BLaER1 treated with 17β-estradiol and CSF1 and Interleukin-3, amounts not matched to agents 10 nM and 100 nM (cell line): ENCODE data around the gene HMGCL.
"Not testable (repeated sequence)": the region's sequence is repeated elsewhere in the genome, so short reads cannot be mapped to it uniquely, and the experiment has no call there.

ENCODE experiments used
- H3K27ac ChIP-seq, 11 experiments: shearing (Covaris generic); formaldehyde crosslinking; 2 replicates each; pipeline ENCODE4 v1.8.1; 2022
- H3K27me3 ChIP-seq, 11 experiments: shearing (Covaris generic); formaldehyde crosslinking; 2 replicates each; pipeline ENCODE4 v1.8.1; 2022
- H3K36me3 ChIP-seq, 11 experiments: shearing (Covaris generic); formaldehyde crosslinking; 2 replicates each; pipeline ENCODE4 v1.8.1; 2022
- H3K4me1 ChIP-seq, 10 experiments: shearing (Covaris generic); formaldehyde crosslinking; 2 replicates each; pipeline ENCODE4 v1.8.1; 2022
- H3K4me2 ChIP-seq, 11 experiments: shearing (Covaris generic); formaldehyde crosslinking; 2 replicates each; pipeline ENCODE4 v1.8.1; 2022
- H3K4me3 ChIP-seq, 10 experiments: shearing (Covaris generic); formaldehyde crosslinking; 2 replicates each; pipeline ENCODE4 v1.8.1; 2022
- H3K9ac ChIP-seq, 11 experiments: shearing (Covaris generic); formaldehyde crosslinking; 2 replicates each; pipeline ENCODE4 v1.8.1; 2022
- H3K9me3 ChIP-seq, 11 experiments: shearing (Covaris generic); formaldehyde crosslinking; replicated peaks in 1 of 11; 2 replicates each; pipeline ENCODE4 v1.8.1; 2022
- H4K20me1 ChIP-seq, 11 experiments: shearing (Covaris generic); formaldehyde crosslinking; 2 replicates each; pipeline ENCODE4 v1.8.1; 2022
- Cebpa-rat ChIP-seq, 11 experiments: shearing (Covaris generic); IDR thresholded peaks; 2 replicates each; pipeline ENCODE4 v1.8.1; 2022

The HMGCL gene

DNA sequence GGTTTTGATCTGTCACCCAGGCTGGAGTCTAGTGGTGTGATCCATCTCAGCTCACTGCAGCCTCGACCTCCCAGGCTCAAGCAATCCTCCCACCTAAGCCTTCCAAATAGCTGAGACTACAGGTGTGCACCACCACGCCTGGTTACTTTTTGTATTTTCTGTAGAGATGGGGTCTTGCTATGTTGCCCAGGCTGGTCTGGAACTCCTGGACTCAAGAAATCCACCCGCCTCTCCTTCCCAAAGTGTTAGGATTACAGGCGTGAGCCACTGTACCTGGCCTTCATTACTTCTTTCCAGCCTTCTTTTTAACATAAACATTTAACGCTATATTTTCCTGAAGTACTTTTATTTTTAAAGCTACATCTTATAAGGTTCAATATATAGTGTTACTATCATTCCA, 18.4 kb upstream of the HMGCL start:
- Histone ChIP-seq H3K27ac (no peak overlapping the region), H3K36me3 (peaks cover 43 to 52% (median 48%) of the 10 kb centered on the region in 11 experiments), H3K9ac (no peak overlapping the region), H3K4me1 (peaks cover 4 to 9% (median 6%) of the 10 kb centered on the region in 10 experiments; a peak in 16 of 20 replicates), H3K4me2 (no peak overlapping the region), H3K27me3 (no peaks in the 10 kb centered on the region), H4K20me1 (no peaks in the 10 kb centered on the region; a peak in 1 of 22 replicates), H3K4me3 (no peak overlapping the region), H3K9me3 (peaks cover 0 to 15% (median 6%) of the 10 kb centered on the region in 11 experiments; a peak in 10 of 22 replicates)
- TF ChIP-seq Cebpa-rat (IDR thresholded peaks at IDR 0.05) = no peak

DNA sequence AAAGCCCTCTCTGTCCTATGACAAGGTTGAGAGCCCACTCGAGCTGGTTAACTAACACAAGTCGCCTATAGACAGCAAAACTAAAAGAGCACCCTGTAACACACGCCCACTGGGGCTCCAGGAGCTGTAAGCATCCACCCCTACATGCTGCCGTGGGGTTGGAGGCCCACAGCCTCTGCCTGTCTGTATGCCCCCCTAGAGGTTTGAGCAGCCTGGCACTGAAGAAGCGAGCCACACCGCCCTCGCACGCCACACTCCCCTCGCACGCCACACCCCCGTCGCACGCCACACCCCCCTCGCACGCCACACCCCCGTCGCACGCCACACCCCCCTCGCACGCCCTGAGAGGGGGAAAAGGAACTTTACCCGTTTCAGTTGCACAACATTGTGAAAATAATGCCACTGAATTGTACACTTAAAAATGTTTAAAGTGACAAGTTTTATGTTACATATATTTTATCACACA, 13.2 kb upstream of the HMGCL start:
- peak overlapping the region in 4 of 11 experiments; percentile 16 to 46 (median 30); a peak in 6 of 22 replicates for H3K9ac ChIP-seq
- H3K4me2 ChIP-seq = peak overlapping the region; percentile 52 to 89 (median 68)
- H3K4me3 ChIP-seq = peak overlapping the region in 5 of 10 experiments; percentile 12 to 50 (median 40); a peak in 8 of 20 replicates
- H3K4me1 ChIP-seq = peaks cover 12 to 22% (median 16%) of the 10 kb centered on the region in 10 experiments
- H3K9me3 ChIP-seq = no peaks in the 10 kb centered on the region
- peak overlapping the region in 6 of 11 experiments; percentile 22 to 45 (median 31); a peak in 6 of 22 replicates for H3K27ac ChIP-seq
- no peaks in the 10 kb centered on the region for H3K27me3 ChIP-seq
- peaks cover 0 to under 1% (median 0%) of the 10 kb centered on the region in 11 experiments; a peak in 2 of 22 replicates for H3K36me3 ChIP-seq
- TF ChIP-seq Cebpa-rat (IDR thresholded peaks at IDR 0.05) = peak in 4 of 11 experiments; percentile 18 to 44 (median 34); a peak in 4 of 22 replicates
- no peaks in the 10 kb centered on the region for H4K20me1 ChIP-seq

- Histone ChIP-seq H3K27ac (no peak overlapping the region), H3K9me3 (no peaks in the 10 kb centered on the region), H4K20me1 (no peaks in the 10 kb centered on the region), H3K36me3 (no peaks in the 10 kb centered on the region), H3K27me3 (no peaks in the 10 kb centered on the region), H3K4me2 (peak overlapping the region; percentile 52 to 89 (median 68)), H3K9ac (peak overlapping the region in 1 of 11 experiments; percentile 46; a peak in 1 of 22 replicates), H3K4me1 (peaks cover 12 to 22% (median 16%) of the 10 kb centered on the region in 10 experiments), H3K4me3 (peak overlapping the region in 2 of 10 experiments; percentile 40 to 43; a peak in 3 of 20 replicates)
- no peak for TF ChIP-seq Cebpa-rat (IDR thresholded peaks at IDR 0.05)
Observed at GRCh38 chr1:23837908-23838307, 12.7 kb upstream of the HMGCL start.

GRCh38 chr1:23836037-23836436, 10.8 kb upstream of the HMGCL start:
- H3K27ac ChIP-seq = no peak overlapping the region
- H4K20me1 ChIP-seq = no peaks in the 10 kb centered on the region
- H3K9me3 ChIP-seq = no peaks in the 10 kb centered on the region
- no peaks in the 10 kb centered on the region for H3K36me3 ChIP-seq
- H3K4me3 ChIP-seq = no peak overlapping the region
- peak overlapping the region in 3 of 11 experiments; percentile 3 to 15 (median 6); a peak in 3 of 22 replicates for H3K4me2 ChIP-seq
- TF ChIP-seq Cebpa-rat (IDR thresholded peaks at IDR 0.05) = no peak
- no peak overlapping the region for H3K9ac ChIP-seq
- H3K27me3 ChIP-seq = no peaks in the 10 kb centered on the region
- peaks cover 12 to 22% (median 16%) of the 10 kb centered on the region in 10 experiments for H3K4me1 ChIP-seq

DNA sequence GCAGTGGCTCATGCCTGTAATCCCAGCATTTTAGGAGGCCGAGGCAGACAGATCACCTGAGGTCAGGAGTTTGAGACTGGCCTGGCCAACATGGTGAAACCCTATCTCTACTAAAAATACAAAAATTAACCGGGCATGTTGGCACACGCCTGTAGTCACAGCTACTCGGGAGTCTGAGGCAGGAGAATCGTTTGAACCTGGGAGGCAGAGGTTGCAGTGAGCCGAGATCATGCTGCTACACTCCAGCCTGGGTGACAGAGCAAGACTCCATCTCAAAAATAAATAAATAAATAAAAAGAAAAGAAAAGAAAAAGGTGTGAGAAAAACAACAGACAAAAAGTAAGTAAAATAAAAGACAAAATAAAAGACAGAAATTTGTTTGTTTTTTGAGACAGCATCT, 8.9 kb upstream of the HMGCL start:
- not testable (repeated sequence) for H3K9me3 ChIP-seq, H3K36me3 ChIP-seq, H3K27me3 ChIP-seq, H4K20me1 ChIP-seq, H3K4me2 ChIP-seq, H3K9ac ChIP-seq, H3K27ac ChIP-seq, H3K4me3 ChIP-seq
- H3K4me1 ChIP-seq = peaks cover 11 to 20% (median 14%) of the 10 kb centered on the region in 10 experiments

DNA sequence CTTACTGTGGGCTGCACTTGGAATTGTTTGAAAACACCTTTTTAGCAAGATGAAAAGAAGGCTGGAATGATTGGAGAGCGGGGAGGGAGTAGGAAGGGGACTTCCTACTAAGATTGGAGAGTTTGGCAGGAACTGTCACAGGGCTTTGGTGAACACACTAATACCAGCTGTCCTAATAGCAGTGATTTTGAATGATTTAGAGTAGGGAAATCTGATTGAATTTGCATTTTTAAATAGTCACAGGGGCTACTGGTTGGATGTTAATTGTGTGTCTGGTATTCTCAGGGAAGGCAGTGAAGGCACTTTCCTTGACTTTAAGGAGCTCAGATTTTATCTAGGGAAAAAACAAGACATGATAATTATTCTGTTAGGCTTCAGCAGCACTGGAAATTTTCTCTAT, 2.5 kb upstream of the HMGCL start:
- Histone ChIP-seq H3K27ac (no peak overlapping the region), H3K27me3 (no peaks in the 10 kb centered on the region), H3K4me3 (no peak overlapping the region), H3K4me2 (no peak overlapping the region), H3K36me3 (no peaks in the 10 kb centered on the region), H3K9ac (peak overlapping the region in 1 of 11 experiments; percentile 9; a peak in 1 of 22 replicates), H3K4me1 (peaks cover 17 to 24% (median 20%) of the 10 kb centered on the region in 10 experiments), H4K20me1 (no peaks in the 10 kb centered on the region), H3K9me3 (no peaks in the 10 kb centered on the region)
- no peak for TF ChIP-seq Cebpa-rat (IDR thresholded peaks at IDR 0.05)

DNA sequence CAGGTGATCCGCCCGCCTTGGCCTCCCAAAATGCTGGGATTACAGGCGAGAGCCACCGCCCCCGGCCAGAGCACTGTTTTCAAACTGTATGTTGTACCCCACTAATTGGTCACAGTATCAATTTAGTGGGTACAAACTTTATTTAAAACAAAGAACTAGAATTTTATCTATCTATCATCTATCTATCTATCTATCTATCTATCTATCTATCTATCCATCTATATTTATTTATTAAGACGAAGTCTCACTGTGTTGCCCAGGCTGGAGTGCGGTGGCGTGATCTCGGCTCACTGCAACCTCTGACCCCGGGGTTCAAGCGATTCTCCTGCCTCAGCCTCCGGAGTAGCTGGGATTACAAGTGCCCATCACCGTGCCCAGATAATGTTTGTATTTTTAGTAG, 1.4 kb upstream of the HMGCL start:
- not testable (repeated sequence) for H3K9me3 ChIP-seq, H3K27me3 ChIP-seq, H3K36me3 ChIP-seq, H3K27ac ChIP-seq, H4K20me1 ChIP-seq, H3K9ac ChIP-seq, H3K4me3 ChIP-seq
- peak overlapping the region in 1 of 11 experiments; percentile 89; a peak in 1 of 22 replicates for H3K4me2 ChIP-seq
- H3K4me1 ChIP-seq = peaks cover 17 to 24% (median 20%) of the 10 kb centered on the region in 10 experiments

- Histone ChIP-seq H3K27me3 (no peaks in the 10 kb centered on the region), H4K20me1 (peaks cover 0 to 11% (median 0%) of the 10 kb centered on the region in 11 experiments; a peak in 2 of 22 replicates), H3K27ac (peak overlapping the region; percentile 94 to 99 (median 98)), H3K4me2 (peak overlapping the region; percentile 69 to 96 (median 93)), H3K36me3 (no peaks in the 10 kb centered on the region), H3K4me3 (peak overlapping the region; percentile 74 to 96 (median 92)), H3K4me1 (peaks cover 17 to 25% (median 20%) of the 10 kb centered on the region in 10 experiments), H3K9me3 (no peaks in the 10 kb centered on the region), H3K9ac (peak overlapping the region; percentile 95 to 99 (median 98))
- TF ChIP-seq Cebpa-rat (IDR thresholded peaks at IDR 0.05) = no peak
Observed at GRCh38 chr1:23825762-23826522, 713 bp upstream of the HMGCL start.

- no peak for TF ChIP-seq Cebpa-rat (IDR thresholded peaks at IDR 0.05)
- peaks cover under 1 to 11% (median 6%) of the 10 kb centered on the region in 11 experiments; a peak in 14 of 22 replicates for H3K36me3 ChIP-seq
- peak overlapping the region; percentile 74 to 96 (median 92) for H3K4me3 ChIP-seq
- H3K27me3 ChIP-seq = no peaks in the 10 kb centered on the region
- no peaks in the 10 kb centered on the region for H3K9me3 ChIP-seq
- peak overlapping the region; percentile 95 to 99 (median 98) for H3K9ac ChIP-seq
- peaks cover 17 to 33% (median 21%) of the 10 kb centered on the region in 10 experiments for H3K4me1 ChIP-seq
- peak overlapping the region; percentile 80 to 96 (median 93) for H3K4me2 ChIP-seq
- peaks cover 0 to 23% (median 0%) of the 10 kb centered on the region in 11 experiments; a peak in 2 of 22 replicates for H4K20me1 ChIP-seq
- peak overlapping the region; percentile 94 to 99 (median 98) for H3K27ac ChIP-seq
Observed at GRCh38 chr1:23824711-23825075, 536 bp downstream of the HMGCL start.
